GM12891 (cell line): ENCODE data around the gene KIF13A.
"Not testable (repeated sequence)": the region's sequence is repeated elsewhere in the genome, so short reads cannot be mapped to it uniquely, and the experiment has no call there.

Experiments used
- DNase-seq: peaks from one replicate; pipeline ENCODE4 v3.0.0; 2011; ENCODE audit warnings: low spot score; ENCODE audit not compliant: insufficient read length
- FAIRE-seq: peaks from 2 replicates; lab custom pipeline; 2011; peaks lifted over from hg19 to GRCh38; lab: Jason Lieb, UNC
- PAX5 ChIP-seq: IDR thresholded peaks from 2 replicates; pipeline ENCODE4 v1.6.1; 2011; ENCODE audit warnings: low read length, moderate library complexity, mild to moderate bottlenecking; ENCODE audit not compliant: insufficient read depth, severe bottlenecking
- POLR2A ChIP-seq: IDR thresholded peaks from 2 replicates; pipeline ENCODE4 v1.6.1; 2011; ENCODE audit warnings: low read depth, low read length, control low read depth
- POLR2AphosphoS5 ChIP-seq: IDR thresholded peaks from 2 replicates; pipeline ENCODE4 v1.6.1; 2011; ENCODE audit warnings: low read depth, low read length, control low read depth
- POU2F2 ChIP-seq: IDR thresholded peaks from 2 replicates; pipeline ENCODE4 v1.6.1; 2011; ENCODE audit warnings: low read depth, mild to moderate bottlenecking, control low read depth, low read length, moderate library complexity
- SPI1 ChIP-seq: IDR thresholded peaks from 2 replicates; pipeline ENCODE4 v1.6.1; 2011; ENCODE audit warnings: low read depth, low read length, control low read depth
- TAF1 ChIP-seq: IDR thresholded peaks from 2 replicates; pipeline ENCODE4 v1.6.1; 2011; ENCODE audit warnings: low read depth, low read length, control low read depth

The KIF13A gene

GRCh38 chr6:17867880-17868279, 119.6 kb downstream of the KIF13A start:
- TF ChIP-seq POLR2AphosphoS5 (no peak), TAF1 (no peak), POLR2A (no peak), POU2F2 (no peak), SPI1 (no peak), PAX5 (no peak)
- no peak for FAIRE-seq
- DNase-seq = no peak

- DNase-seq (no peak), FAIRE-seq (no peak)
- TF ChIP-seq TAF1 (no peak), POLR2AphosphoS5 (no peak), PAX5 (no peak), SPI1 (no peak), POLR2A (no peak), POU2F2 (no peak)
Measured at GRCh38 chr6:17866876-17867444, 120.5 kb downstream of the KIF13A start.

GRCh38 chr6:17865798-17866725, 121.4 kb downstream of the KIF13A start:
- no peak for TF ChIP-seq POLR2A
- no peak for TF ChIP-seq PAX5
- TF ChIP-seq TAF1 = no peak
- no peak for TF ChIP-seq POU2F2
- TF ChIP-seq POLR2AphosphoS5 = no peak
- TF ChIP-seq SPI1 = no peak
- DNase-seq (no peak), FAIRE-seq (no peak)

DNA sequence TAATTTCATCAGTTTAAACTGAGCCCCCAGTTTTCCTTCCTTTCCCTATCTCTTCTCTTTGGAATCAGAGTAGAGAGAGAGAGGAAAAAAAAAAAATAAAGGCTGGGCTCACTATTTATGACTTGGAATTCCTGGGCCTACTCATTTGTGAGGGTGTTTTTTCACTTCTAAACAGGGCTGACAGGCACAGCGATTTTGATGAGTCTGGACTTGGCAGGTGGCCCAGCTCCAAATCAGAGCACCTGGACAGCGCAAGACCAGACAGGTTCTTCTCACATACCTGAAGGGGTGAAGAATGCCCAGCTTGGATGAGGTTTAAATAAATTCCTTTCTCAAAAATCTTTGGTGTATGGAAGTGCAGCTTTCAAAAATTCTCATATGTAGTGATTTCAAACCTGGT, 122.2 kb downstream of the KIF13A start:
- no peak for TF ChIP-seq SPI1
- TF ChIP-seq PAX5 = no peak
- no peak for TF ChIP-seq POLR2A
- TF ChIP-seq POLR2AphosphoS5 = no peak
- TF ChIP-seq TAF1 = no peak
- no peak for TF ChIP-seq POU2F2
- FAIRE-seq (no peak), DNase-seq (no peak)

DNA sequence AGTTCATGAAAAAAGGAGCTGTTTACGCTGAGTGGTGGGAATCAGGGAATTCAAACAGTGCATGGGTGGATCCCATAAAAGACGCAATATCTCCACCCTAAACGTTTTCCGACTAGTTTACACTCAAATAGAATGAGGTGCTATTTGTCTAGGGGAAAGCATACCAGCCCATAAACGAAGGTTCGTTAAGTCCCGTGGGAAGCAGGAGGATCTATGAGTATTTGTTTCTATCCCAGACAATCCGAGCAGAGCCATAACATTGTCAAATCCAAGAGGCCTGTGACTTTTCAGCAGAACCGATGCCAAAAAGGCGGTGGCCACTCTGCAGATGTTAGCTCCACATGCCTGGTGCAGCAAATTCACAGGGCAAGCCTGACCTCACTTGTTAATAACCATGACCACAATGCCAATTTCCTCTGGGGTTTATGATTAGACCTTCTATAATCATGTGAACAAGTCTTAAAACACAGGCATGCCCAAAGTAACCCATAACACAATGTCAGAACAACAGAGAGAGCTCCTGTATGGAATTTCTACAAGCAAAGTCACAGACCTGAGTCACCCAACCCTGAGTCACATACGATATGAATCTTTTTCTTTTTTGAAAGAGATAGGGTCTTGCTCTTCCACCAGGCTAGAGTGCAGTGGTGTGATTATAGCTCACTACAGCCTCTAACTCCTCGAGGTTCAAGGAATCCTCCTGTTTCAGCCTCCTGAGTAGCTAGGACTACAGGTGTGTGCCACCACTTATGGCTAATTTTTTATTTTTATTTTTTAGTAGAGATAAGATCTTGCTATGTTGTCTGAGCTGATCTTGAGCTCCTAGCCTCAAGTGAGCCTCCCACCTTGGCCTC, 123.3 kb downstream of the KIF13A start:
- FAIRE-seq = no peak
- TF ChIP-seq POLR2AphosphoS5 (no peak), POLR2A (no peak), POU2F2 (no peak), SPI1 (no peak), PAX5 (no peak), TAF1 (no peak)
- DNase-seq = no peak

GRCh38 chr6:17861361-17861760, 126.1 kb downstream of the KIF13A start:
- no peak for FAIRE-seq
- no peak for DNase-seq
- TF ChIP-seq POLR2AphosphoS5 = no peak
- TF ChIP-seq SPI1 = no peak
- TF ChIP-seq POU2F2 = no peak
- TF ChIP-seq TAF1 = no peak
- no peak for TF ChIP-seq PAX5
- TF ChIP-seq POLR2A = no peak

DNA sequence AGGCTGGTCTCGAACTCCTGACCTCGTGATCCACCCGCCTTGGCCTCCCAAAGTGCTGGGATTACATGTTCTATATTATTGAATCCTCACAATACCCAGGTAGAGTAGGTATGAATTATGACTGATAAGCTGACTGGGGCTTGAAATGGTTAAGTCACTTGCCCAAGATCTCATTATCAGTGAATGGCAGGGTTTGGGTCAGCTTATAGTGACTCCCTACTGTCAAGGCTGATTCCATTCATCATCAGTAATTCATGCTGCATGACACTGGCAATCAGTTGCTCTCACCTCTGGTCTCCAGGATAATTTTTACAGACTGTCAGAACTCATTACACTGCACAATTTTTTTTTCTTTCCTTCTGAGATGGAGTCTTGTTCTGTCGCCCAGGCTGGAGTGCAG, 127.6 kb downstream of the KIF13A start:
- FAIRE-seq = no peak
- TF ChIP-seq TAF1 (no peak), SPI1 (no peak), POU2F2 (no peak), POLR2A (no peak), PAX5 (no peak), POLR2AphosphoS5 (no peak)
- no peak for DNase-seq

- no peak for TF ChIP-seq TAF1
- no peak for TF ChIP-seq SPI1
- TF ChIP-seq POU2F2 = no peak
- TF ChIP-seq PAX5 = no peak
- TF ChIP-seq POLR2AphosphoS5 = no peak
- TF ChIP-seq POLR2A = no peak
- FAIRE-seq (no peak), DNase-seq (no peak)
Measured at GRCh38 chr6:17858584-17858983, 128.9 kb downstream of the KIF13A start.

- not testable (repeated sequence) for FAIRE-seq, DNase-seq
Measured at GRCh38 chr6:17857188-17857587, 130.2 kb downstream of the KIF13A start.
